HUDEP-2 (cell line): ENCODE measurements around the gene CDC14B.
"Not testable (repeated sequence)": the region's sequence is repeated elsewhere in the genome, so short reads cannot be mapped to it uniquely, and the experiment has no call there.

Experiments
- DNase-seq, 76 experiments: peaks; one replicate each; lab custom pipeline; 2025; ENCODE audit not compliant: unreplicated experiment in 76 of 76; lab: John Stamatoyannopoulos, UW

CDC14B gene

DNA sequence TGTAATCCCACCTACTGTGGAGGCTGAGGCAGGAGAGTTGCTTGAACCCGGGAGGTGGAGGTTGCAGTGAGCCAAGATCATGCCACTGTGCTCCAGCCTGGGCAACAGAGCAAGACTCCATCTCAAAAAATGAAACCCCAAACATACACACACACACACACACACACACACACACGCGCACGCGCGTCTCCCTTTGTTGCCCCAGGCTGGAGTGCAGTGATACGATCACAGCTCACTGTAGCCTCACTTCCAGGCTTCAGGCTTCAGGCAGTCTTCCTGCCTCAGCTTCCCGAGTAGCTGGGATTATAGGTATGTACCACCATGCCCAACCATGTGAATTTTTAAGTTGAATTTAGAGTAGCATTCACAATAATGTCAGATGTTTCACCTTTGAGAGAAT, 13.9 kb upstream of the CDC14B start:
- not testable (repeated sequence) for DNase-seq

DNA sequence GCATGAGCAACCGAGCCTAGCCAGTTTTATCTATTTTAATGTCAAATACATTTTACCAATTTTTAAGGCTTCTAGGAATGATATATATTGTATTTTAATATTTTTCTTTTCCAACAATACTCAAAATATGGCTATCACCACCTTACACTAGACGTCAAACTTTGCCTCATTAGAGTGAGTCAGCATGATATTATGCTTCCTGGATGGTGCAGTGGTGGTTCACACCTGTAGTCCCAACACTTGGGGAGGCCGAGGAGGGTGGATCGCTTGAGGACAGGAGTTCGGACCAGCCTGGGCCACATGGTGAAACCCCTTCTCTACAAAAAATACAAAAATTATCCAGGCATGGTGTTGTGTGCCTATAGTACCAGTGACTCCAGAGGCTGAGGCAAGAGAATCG, 7.3 kb upstream of the CDC14B start:
- no peak for DNase-seq

DNA sequence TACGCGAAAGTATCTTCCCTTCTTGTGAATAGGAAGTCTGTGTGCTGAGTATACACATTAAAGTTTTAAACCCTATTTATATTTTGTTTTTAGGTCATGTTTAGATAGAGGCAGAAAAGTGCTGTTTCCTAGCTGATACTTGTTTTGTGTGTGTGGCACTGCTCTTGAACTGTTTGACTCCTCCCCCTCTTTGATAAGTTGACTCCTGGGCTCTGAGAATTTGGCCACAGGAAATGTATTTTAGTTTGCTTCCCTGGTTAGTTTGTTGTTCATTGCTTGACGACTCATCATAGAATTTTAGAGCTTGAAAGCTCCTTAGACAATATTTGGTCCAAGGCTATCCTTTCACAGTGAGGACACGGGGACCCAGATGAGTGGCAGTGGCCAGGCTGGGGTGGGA, 2.0 kb upstream of the CDC14B start:
- peak in 1 of 76 experiments; percentile 3 for DNase-seq

DNA sequence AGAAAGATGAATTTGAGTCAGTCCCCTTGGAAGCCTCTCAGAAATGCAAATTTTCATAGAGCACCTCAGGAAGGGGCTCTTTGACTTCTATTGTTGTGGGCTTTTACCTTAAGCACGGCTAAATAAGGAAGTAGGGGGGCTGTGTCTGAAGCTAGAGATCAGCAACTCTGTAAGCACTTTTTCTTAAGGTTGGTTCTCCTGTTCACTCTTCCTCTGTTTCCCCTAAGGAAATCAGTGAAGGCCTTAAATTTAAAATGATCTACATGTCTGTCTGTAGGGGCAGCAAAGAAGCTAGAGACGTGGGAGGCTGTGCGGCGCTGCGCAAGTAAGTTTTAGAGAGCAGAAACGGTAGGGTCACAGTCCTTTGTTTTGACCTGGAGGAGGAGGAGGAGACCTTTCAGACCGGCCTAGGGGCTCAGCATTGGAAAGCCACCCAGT, 1.2 kb upstream of the CDC14B start:
- no peak for DNase-seq

DNA sequence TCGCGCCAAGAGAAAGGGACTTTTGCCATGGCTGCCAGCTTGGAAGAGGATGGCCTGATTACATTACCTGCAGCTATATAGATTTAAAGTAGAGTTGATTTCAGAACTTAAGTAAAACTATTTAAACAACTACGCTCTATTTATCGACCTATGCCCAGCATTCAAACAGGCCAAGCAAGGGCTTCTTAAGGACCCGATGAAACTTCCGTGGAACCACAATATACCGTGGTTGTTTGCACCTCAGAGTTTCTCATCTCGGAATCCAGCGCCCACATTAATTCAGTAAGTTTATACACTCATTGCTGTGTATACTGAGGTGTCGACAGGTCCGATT, 505 bp upstream of the CDC14B start:
- DNase-seq = no peak

DNA sequence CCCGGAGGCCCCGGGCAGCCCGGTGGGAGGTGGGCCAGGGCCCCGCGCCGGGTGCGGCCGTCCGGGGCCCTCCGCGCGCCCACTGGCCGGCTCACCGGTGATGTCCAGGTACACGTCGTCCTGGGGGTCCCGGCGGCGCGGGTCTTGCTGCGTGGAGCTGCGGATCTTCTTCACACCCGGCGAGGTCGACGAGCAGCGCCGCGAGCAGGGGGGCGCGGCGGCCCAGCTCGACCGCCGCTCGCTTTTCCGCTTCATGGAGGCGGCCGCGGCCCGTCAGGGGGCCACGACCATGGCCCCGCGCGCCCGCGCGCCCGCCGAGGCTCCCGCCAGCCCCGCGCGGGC, 548 bp downstream of the CDC14B start:
- no peak for DNase-seq

DNA sequence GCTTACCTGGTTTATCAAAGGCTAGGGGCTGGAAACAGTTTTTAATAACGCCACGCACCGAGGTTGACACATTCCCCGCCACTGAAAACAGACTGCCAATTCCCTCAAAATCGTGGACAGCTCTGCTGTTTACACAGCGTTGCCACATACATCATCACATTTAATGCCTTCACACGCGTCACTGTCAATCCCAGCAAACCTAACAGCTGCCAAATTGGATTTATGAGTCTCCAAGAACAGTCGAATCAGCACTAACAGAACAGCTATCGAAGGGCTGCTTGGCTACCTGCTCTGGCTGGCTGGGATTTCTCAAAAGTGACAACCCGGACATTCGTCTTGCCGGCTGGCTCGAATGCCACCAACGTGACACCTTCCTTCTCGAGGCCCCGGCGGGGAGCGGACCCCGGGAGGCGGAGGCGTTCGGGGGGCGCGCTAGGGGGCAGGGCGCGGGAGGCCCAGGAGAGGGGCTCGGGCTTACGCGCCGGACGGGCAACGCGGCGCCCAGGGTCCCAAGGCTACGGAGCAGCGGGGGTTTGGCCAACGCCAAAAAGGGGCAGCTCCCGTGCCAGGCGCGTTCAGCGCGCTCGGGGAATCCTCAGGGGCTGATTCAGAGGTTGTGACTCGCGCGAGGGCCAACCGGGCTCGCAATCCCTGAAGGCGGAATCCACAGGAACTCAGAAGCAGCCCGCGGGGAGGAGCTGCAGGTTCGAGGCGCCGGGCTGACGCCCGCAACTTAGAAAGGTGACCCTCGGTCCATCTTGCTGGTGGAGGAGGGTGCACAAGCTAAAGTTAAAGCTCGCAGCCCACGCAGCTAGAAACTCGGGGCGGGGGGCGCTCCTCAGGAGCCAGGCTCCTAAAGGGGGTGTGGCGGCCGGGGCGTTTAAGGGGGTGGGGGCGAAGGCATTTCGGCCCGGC, 1.2 kb downstream of the CDC14B start:
- peak in 1 of 76 experiments; percentile 16 for DNase-seq

DNA sequence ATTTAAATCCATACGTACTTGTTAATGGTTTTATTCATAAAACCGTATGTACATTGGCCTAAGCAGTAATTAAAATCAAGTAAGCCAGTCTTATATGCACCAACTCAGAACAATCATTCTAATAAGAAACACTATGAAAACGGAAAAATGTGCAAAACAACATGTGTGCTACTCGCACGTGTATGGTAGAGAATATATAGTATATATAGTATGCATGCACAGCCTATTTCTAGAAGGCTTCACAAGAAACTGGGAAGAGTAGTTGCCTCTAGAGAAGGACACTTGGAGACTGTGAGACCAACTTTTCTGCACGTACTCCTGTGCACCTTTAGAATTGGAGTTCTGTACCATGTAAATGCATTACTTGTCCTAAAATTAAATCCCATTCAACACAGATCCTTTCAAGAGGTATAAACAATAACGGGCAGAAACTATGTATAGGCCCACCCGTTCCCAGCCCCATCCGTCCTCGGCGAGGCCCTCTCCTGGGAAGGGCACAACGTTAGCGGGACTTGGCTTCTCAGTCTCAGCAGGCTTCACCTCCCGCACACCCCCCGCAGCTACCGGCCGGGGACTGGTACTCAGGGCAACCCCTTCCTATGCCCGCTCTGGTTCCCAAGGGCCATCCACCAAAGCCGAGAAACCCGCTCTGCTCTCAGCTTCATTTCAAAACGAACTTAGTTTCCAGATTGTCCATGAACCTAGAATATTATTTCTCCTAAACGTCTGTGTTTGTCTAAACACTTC, 2.0 kb downstream of the CDC14B start:
- peak in 2 of 76 experiments; percentile 2 to 10 for DNase-seq

DNA sequence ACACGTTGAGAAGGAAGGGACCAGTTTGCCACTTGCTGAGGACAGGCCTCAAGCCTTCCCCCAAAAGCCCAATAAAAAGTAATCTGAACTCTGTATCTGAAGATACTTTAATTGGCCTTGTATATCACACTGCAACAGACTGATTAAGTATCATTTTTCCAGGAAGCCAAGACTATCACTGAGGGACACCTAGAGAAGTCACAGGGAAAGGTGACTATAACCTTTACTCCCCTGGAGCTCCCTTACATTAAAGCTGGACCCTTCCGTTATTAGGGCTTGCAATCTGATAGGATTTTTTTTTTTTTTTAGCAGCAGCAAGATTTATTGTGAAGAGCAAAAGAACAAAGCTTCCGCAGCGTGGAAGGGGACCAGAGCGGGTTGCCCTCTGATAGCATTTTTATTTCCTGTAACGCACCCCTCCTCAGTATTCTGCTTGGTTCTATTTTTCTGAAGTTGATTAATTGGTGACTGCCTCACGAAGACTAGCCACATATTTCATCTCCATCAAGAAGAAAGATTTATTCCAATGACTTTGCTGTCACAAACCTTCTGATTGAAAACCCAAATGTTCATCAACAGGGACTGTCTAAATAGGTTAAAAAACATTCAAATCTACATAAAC, 2.7 kb downstream of the CDC14B start:
- peak in 4 of 76 experiments; percentile 6 to 18 (median 8) for DNase-seq

DNA sequence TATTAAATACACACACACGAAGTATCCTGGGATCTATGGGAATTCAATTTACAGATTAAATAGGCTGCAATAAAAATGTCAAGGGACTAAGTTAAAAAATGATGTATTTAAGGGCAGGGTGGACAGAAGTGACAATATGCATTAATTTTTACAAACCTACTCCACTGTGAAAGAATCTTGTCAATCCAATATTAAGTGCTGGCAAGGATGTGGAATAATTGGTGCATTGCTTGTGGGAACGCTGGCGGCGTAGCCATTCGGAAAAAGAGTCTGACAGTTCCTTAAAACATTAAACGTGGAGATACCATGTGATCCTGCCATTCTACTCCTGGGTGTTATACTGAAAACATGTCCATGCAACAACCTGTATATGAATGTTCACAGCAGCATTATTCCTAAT, 4.2 kb downstream of the CDC14B start:
- no peak for DNase-seq

DNA sequence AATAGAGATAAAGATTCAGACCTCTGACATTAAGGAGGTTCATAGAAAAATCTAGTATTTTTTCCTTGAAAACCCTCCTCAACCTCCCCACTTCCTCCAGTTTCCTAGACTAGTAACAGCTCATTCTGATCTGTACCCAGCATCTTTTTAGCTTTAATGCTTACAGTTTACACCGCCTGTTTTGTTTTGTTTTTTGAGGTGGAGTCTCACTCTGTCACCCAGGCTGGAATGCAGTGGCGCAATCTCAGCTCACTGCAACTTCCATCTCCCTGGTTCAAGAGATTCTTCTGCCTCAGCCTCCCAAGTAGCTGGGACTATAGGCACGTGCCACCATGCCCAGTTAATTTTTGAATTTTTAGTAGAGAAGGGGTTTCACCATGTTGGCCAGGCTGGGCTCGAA, 5.0 kb downstream of the CDC14B start:
- not testable (repeated sequence) for DNase-seq

DNA sequence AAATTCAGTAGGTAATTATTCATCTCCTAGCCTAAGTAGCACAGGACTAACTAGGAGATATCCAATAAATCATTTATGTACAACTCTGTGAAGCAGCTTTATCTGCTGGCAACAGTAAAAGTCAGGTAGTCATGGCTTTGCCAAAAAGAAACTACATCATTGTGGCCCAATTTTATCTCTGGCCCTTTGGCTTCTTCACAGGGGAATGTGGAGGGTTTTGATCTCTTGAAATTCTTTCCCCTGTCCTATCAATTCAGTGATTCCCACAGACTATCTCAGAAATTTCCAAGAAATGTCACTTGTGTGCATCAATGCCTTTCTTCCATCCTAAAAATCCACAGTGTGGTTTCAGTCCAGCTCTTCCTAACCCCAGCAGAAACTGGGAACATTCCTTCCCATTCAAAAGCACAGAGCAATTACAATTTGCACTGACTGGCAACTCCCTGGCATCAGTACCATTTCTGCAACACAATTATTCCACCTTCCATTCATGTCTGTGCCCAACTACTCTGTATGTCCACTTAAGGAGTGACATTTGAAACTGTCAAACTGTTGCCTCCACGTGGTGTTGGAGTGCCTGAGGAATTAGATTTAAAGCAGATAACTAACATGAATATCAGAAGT, 6.6 kb downstream of the CDC14B start:
- DNase-seq = no peak

DNA sequence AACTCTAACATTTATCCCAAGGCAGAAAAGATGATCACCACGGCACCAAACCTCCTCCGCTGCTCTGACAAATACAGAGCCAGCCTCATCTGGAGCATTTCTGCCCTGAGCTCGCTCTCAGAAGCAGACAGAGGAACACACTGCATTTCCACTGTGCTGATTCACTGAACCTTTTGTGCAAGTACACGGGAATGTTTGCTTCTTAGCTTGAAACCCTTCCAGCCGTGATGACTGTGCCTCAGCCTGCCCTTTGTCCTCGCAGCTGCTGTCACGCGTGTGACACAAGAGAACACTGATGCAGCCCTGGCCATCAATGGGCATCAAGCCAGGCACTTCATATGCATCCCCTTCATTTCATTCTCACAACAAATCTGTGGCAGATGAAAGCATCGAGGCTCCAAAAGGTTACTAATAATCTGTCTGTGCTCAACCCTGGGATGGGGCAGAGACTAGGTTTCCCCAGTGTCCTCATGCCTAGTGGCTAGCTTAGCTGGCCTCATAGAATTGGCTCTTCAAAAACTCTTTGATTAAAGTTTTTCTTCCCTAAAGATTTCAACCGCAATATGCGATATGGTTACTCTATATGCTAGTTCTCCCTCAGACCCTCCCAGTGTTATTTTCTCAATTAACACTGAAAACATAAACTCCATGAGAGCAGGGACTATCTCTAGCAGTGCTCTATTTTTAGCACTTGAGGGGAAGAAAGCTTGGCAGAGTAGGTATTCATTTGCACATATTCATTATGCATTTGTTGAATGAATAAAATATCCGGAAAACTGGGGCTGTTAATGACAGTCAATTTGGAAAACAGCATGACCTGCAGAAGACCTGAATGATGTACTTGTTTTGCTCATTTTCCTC, 7.3 kb downstream of the CDC14B start:
- DNase-seq = no peak

DNA sequence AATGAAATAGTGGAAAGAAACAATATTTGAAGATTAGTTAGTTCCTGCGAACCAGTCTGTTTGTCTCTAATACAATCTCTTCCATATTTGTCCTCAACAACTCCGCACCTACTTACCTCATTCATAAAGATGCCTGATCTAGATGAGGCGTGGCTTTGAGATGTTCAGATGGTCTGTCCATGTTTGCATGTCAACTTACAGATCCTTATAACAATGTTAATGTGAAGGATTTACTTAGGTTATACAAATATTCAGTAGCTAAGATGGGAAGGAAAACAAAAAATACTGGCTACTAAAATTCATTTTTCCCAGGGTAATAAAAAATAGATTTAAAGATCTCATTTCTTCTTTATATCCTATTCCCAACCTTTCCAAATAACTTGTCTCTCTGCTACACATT, 8.3 kb downstream of the CDC14B start:
- no peak for DNase-seq

DNA sequence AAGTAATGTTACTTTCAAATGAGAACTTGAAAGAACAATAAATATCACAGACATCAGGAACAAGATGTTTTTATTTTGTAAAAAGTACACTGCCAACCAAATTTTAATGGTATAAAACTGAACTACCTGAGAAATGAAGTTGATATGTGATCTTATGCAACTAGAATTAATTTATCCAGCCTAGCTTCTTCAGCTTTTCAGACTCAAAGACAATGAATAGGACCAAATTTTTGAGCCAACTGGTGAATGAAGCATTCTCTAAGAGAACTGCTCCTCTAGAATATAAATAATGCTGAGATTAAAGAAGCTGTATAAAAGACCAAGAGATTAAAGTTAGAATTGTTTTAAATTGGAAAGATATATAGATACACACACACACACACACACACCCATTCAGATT, 9.9 kb downstream of the CDC14B start:
- no peak for DNase-seq

DNA sequence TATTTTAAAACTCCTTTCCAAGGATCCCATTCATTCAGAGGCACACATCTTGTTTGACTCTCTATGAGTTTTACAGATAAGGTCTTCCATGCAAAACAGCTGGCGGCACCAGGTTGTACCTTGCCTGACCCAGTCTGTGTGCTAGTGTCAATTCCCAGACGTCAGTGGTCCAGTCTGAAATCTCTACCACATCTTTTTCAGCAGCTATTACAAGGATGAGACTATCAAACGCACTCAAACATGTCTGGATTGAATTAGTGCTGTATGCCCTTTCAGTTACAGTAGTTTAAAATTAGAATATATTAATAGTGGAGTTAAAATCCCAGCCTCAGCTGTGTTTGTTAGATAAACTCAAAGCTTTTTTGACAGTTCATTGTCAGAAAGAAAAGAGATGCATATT, 11.7 kb downstream of the CDC14B start:
- no peak for DNase-seq

DNA sequence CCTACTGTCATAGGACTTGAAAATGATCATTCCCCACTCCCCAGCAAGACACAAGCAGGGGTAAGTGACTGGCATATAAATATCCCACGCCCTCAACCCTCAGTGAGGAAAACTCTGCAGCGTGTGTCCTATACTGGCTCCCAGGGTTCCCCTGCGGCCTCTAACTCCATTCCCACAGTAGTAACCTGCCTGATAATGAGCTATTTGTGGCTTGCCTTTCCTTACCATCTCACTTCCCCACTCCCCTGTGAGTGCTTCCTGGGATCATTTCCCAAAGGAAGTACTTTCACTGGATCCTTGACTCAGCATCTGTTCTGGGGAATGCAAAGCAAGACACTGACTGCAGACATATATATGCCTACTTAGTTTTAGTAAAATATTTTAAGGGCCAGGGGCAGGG, 14.3 kb downstream of the CDC14B start:
- DNase-seq = no peak

DNA sequence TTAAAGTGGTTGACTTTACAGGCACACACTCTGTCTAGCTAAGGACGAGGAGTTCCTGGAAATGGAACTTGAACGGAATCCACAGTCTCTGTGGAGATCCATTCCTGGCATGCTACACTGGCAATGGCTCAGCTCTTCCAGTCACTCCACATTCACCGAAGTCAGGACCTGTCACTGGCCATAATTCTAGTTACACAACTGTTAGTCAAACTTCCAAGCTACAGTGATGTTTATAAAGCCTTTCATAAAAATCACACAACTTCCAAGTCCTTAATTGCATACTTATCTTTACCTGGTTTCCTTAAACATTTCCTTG, 15.7 kb downstream of the CDC14B start:
- DNase-seq = no peak

DNA sequence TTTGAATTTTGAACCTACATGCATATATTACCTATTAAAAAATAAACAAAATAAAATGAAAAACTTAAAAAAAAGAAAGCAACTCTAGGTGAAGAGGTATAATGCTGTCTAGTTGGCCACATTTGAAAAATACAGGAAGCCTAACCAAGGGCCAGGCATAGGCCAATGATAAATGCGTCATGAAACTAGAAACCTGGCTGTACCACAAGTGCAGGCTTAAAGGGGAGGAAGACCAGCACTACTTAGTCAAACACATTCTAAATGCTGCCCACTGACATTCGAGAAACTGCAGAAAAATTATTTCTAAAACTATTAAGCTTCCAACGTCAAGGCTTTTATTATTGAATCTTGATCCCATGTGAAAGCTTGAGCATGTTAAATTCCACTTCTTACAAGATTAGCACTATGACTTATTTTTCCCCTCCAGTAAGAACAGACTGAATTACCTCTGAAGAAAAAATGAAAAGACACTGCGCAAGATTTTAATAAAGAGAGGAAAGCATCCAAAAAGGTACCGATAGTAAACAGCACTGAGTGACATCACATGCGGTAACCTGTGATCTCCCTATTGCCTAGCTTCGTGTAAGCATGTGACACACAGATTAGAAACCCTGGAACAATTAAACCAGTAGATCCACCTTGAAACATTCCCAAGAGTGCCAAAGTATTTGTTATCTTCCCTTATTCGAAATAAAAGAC, 16.2 kb downstream of the CDC14B start:
- no peak for DNase-seq

DNA sequence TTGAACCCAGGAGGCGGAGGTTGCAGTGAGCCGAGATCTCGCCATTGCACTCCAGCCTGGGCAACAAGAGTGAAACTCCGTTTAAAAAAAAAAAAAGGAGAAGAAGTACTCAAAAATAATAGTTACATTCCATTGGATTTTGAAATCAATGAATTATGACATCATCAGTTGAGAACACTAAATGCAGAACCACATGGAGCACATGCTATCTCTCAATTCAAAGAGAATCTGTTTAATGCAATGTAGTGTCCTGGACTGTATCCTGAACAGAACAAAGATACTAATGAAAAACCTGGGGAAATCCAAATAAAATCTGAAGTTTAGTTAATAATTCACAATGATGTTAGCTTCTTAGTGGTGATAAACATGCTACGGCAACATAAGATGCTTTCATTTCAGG, 20.3 kb downstream of the CDC14B start:
- no peak for DNase-seq
